Upper lobe of left lung (tissue), 4 donors: Measurements from ENCODE around the gene ELOA.

ENCODE experiments used
- POLR2A ChIP-seq, 4 donors: fragments of 450-650 bp; IDR thresholded peaks; one replicate each; pipeline ENCODE4 v1.5.1; 2016 to 2017; ENCODE audit warnings: antibody characterized with exemption in 4 of 4, mild to moderate bottlenecking in 2 of 4
- TF ChIP-seq, protein P1 (sequence below), 6 experiments: fragments of 450-650 bp in 4 of 6; fragments of 200-600 bp in 2 of 6; sonication (generic) in 2 of 6; IDR thresholded peaks; one replicate each; pipeline ENCODE4 v1.5.1; 2016 to 2019; ENCODE audit warnings: antibody characterized with exemption in 6 of 6

DNA sequence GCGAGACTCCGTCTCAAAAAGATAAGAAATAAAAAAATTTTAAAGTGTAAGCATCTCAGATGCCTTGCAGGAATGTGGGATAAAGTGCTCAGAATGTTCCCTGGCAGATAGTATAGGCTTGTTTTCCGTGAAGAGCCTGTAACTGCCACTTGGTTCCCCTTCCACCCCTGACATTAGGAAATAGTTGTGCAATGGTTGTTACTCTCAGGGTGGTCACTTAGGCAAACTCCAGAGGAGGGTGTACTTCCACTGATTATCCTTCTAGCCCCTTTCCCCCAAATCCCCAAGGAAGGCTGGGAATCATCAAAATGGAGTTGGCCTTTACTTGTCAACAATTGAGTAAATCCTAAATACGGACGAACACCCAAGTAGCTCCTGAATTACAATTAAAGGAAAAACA lies 41.3 kb upstream of the ELOA start:
- TF ChIP-seq, protein P1, sequence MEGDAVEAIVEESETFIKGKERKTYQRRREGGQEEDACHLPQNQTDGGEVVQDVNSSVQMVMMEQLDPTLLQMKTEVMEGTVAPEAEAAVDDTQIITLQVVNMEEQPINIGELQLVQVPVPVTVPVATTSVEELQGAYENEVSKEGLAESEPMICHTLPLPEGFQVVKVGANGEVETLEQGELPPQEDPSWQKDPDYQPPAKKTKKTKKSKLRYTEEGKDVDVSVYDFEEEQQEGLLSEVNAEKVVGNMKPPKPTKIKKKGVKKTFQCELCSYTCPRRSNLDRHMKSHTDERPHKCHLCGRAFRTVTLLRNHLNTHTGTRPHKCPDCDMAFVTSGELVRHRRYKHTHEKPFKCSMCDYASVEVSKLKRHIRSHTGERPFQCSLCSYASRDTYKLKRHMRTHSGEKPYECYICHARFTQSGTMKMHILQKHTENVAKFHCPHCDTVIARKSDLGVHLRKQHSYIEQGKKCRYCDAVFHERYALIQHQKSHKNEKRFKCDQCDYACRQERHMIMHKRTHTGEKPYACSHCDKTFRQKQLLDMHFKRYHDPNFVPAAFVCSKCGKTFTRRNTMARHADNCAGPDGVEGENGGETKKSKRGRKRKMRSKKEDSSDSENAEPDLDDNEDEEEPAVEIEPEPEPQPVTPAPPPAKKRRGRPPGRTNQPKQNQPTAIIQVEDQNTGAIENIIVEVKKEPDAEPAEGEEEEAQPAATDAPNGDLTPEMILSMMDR (IDR thresholded peaks at IDR 0.05): no peak
- TF ChIP-seq POLR2A (IDR thresholded peaks at IDR 0.05): no peak
